ENCODE measurements around the gene SGTB. TPM values are rescaled to one million over a fixed set of nuclear protein-coding genes. Genes with fewer than 3 reads are reported as not detected.

SGTB gene
- total RNA-seq, 1 donor from 2014 or later = 6.4 TPM

- H3K36me3 ChIP-seq = no peaks in the 10 kb centered on the region
- H3K27ac ChIP-seq = no peak overlapping the region
- H3K27me3 ChIP-seq = no peaks in the 10 kb centered on the region
- no peak for DNase-seq (ENCODE audit: extremely low spot score in 2 of 2)
- no peak for TF ChIP-seq CTCF (IDR thresholded peaks at IDR 0.05)
- TF ChIP-seq POLR2A (IDR thresholded peaks at IDR 0.05) = no peak
- TF ChIP-seq POLR2AphosphoS5 (IDR thresholded peaks at IDR 0.05; ENCODE audit: insufficient read depth in 1 of 2, low read depth in 1 of 2) = no peak
- H3K4me1 ChIP-seq = no peaks in the 10 kb centered on the region
- H3K9me3 ChIP-seq = no peaks in the 10 kb centered on the region
- no peak overlapping the region for H3K4me3 ChIP-seq
- intact Hi-C loops (cut with DNase I) = no loop called here
These were observed 38.8 kb upstream of the SGTB start for GRCh38 chr5:65760504-65761275.

- H3K4me3 ChIP-seq = no peak overlapping the region
- intact Hi-C loops (cut with DNase I) = no loop called here
- no peaks in the 10 kb centered on the region for H3K36me3 ChIP-seq
- H3K27ac ChIP-seq = no peak overlapping the region
- H3K9me3 ChIP-seq = no peaks in the 10 kb centered on the region
- no peaks in the 10 kb centered on the region for H3K27me3 ChIP-seq
- H3K4me1 ChIP-seq = no peaks in the 10 kb centered on the region
- TF ChIP-seq CTCF (IDR thresholded peaks at IDR 0.05) = no peak
- TF ChIP-seq POLR2A (IDR thresholded peaks at IDR 0.05) = no peak
- TF ChIP-seq POLR2AphosphoS5 (IDR thresholded peaks at IDR 0.05; ENCODE audit: insufficient read depth in 1 of 2, low read depth in 1 of 2) = no peak
- no peak for DNase-seq (ENCODE audit: extremely low spot score in 2 of 2)
These were observed 36.7 kb upstream of the SGTB start for GRCh38 chr5:65758546-65759144.

- H3K27me3 ChIP-seq = no peaks in the 10 kb centered on the region
- no peaks in the 10 kb centered on the region for H3K4me1 ChIP-seq
- H3K9me3 ChIP-seq = no peaks in the 10 kb centered on the region
- no peaks in the 10 kb centered on the region for H3K36me3 ChIP-seq
- no peak for TF ChIP-seq POLR2A (IDR thresholded peaks at IDR 0.05)
- TF ChIP-seq CTCF (IDR thresholded peaks at IDR 0.05) = no peak
- TF ChIP-seq POLR2AphosphoS5 (IDR thresholded peaks at IDR 0.05; ENCODE audit: insufficient read depth in 1 of 2, low read depth in 1 of 2) = no peak
- intact Hi-C loops (cut with DNase I) = no loop called here
- no peak overlapping the region for H3K27ac ChIP-seq
- DNase-seq (ENCODE audit: extremely low spot score in 2 of 2) = no peak
- no peak overlapping the region for H3K4me3 ChIP-seq
These were observed 31.3 kb upstream of the SGTB start for GRCh38 chr5:65753189-65753588.

GRCh38 chr5:65750938-65751337, 29.0 kb upstream of the SGTB start:
- H3K4me3 ChIP-seq = no peak overlapping the region
- no peak for TF ChIP-seq POLR2A (IDR thresholded peaks at IDR 0.05)
- TF ChIP-seq CTCF (IDR thresholded peaks at IDR 0.05) = no peak
- no peak for TF ChIP-seq POLR2AphosphoS5 (IDR thresholded peaks at IDR 0.05; ENCODE audit: insufficient read depth in 1 of 2, low read depth in 1 of 2)
- H3K36me3 ChIP-seq = no peaks in the 10 kb centered on the region
- DNase-seq (ENCODE audit: extremely low spot score in 2 of 2) = no peak
- no peaks in the 10 kb centered on the region for H3K9me3 ChIP-seq
- intact Hi-C loops (cut with DNase I) = no loop called here
- no peaks in the 10 kb centered on the region for H3K4me1 ChIP-seq
- no peaks in the 10 kb centered on the region for H3K27me3 ChIP-seq
- no peak overlapping the region for H3K27ac ChIP-seq

GRCh38 chr5:65749956-65750355, 28.0 kb upstream of the SGTB start:
- Histone ChIP-seq H3K9me3 (no peaks in the 10 kb centered on the region), H3K4me3 (no peak overlapping the region), H3K36me3 (no peaks in the 10 kb centered on the region), H3K4me1 (no peaks in the 10 kb centered on the region), H3K27me3 (no peaks in the 10 kb centered on the region), H3K27ac (no peak overlapping the region)
- DNase-seq (ENCODE audit: extremely low spot score in 2 of 2) = no peak
- TF ChIP-seq POLR2A (IDR thresholded peaks at IDR 0.05) (no peak), POLR2AphosphoS5 (IDR thresholded peaks at IDR 0.05; ENCODE audit: insufficient read depth in 1 of 2, low read depth in 1 of 2) (no peak), CTCF (IDR thresholded peaks at IDR 0.05) (no peak)
- intact Hi-C loops (cut with DNase I) = no loop called here
